ENCODE measurements around the gene MAP3K14. TPM values are rescaled to one million over a fixed set of nuclear protein-coding genes. Genes with fewer than 3 reads are reported as not detected.

MAP3K14 gene
- total RNA-seq, 1 donor from 2014 or later: 11.5 TPM

- Mint-ChIP-seq H3K27ac (ENCODE audit: unreplicated experiment) (no peak overlapping the region), H3K9me3 (no peaks in the 10 kb centered on the region), H3K27me3 (ENCODE audit: low read depth) (no peaks in the 10 kb centered on the region), H3K4me3 (no peak overlapping the region), H3K36me3 (ENCODE audit: low read depth) (peaks cover 6% of the 10 kb centered on the region), H3K4me1 (peaks cover 19% of the 10 kb centered on the region)
- no peak for DNase-seq (ENCODE audit: low read depth, low spot score)
- no peak for TF ChIP-seq CTCF (conservative IDR thresholded peaks at IDR 0.05)
Measured at GRCh38 chr17:45289301-45290268, 27.2 kb downstream of the MAP3K14 start.

- Mint-ChIP-seq H3K27me3 (ENCODE audit: low read depth) (no peaks in the 10 kb centered on the region), H3K36me3 (ENCODE audit: low read depth) (peaks cover 6% of the 10 kb centered on the region), H3K4me3 (no peak overlapping the region), H3K27ac (ENCODE audit: unreplicated experiment) (no peak overlapping the region), H3K4me1 (peaks cover 12% of the 10 kb centered on the region), H3K9me3 (no peaks in the 10 kb centered on the region)
- no peak for DNase-seq (ENCODE audit: low read depth, low spot score)
- no peak for TF ChIP-seq CTCF (conservative IDR thresholded peaks at IDR 0.05)
Measured at GRCh38 chr17:45288825-45289224, 28.0 kb downstream of the MAP3K14 start.

DNA sequence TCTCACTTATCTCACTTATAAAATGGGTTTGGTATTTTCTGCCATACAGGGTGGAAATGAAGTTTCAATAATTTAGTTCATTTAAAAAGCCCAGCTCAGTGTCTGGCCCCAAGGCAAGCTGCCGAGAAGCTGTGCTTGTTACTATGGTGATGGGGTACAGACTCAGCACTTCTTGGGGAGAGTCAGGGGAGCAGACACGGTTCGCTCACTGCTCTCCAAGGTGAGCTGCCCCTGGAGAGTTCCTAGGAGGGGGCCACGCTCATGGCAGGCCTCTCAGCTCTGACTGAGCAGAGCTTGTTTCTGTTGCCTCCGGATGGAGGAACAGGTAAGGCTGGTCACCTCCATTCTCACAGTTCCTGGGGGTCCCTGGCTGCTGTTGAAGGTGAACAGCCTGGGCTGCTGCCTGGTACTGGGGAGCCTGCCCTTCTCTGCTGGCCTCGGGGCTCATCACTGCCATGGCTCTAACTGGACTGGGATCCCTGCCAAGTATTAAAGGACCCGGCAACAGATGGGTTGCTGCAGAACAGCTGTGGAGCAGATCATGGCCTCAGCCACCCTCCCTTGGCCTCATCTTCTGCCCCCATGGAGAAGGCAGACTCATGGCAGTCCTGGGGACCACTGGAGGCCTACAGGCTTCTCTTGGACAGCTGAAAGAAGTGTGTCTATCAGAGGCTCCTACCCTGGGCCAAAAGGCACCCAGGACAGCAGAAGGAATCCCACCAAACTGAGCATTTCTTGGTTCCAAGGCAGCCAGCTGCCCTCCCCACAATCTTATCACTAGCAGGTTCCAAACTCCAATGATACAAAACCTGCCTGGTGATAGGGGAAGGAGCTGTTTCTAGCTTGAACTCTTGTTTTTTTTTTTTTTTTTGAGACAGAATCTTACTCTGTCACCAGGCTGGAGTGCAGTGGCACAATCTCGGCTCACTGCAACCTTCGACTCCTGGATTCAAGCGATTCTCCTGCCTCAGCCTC lies 29.0 kb downstream of the MAP3K14 start:
- no peak for TF ChIP-seq CTCF (conservative IDR thresholded peaks at IDR 0.05)
- Mint-ChIP-seq H3K4me3 (no peak overlapping the region), H3K4me1 (peaks cover 1% of the 10 kb centered on the region), H3K27me3 (ENCODE audit: low read depth) (no peaks in the 10 kb centered on the region), H3K9me3 (no peaks in the 10 kb centered on the region), H3K27ac (ENCODE audit: unreplicated experiment) (peak overlapping the region; percentile 89), H3K36me3 (ENCODE audit: low read depth) (peaks cover 6% of the 10 kb centered on the region)
- DNase-seq (ENCODE audit: low read depth, low spot score): no peak

GRCh38 chr17:45286286-45286685 lies 30.5 kb downstream of the MAP3K14 start:
- no peak for DNase-seq (ENCODE audit: low read depth, low spot score)
- Mint-ChIP-seq H3K27me3 (ENCODE audit: low read depth) (no peaks in the 10 kb centered on the region), H3K27ac (ENCODE audit: unreplicated experiment) (no peak overlapping the region)

More at GRCh38 chr17:45286286-45286685, 30.5 kb downstream of the MAP3K14 start:
- no peak for TF ChIP-seq CTCF (conservative IDR thresholded peaks at IDR 0.05)
- no peaks in the 10 kb centered on the region for H3K4me1 Mint-ChIP-seq
- H3K36me3 Mint-ChIP-seq (ENCODE audit: low read depth): peaks cover 6% of the 10 kb centered on the region
- no peak overlapping the region for H3K4me3 Mint-ChIP-seq
- H3K9me3 Mint-ChIP-seq: no peaks in the 10 kb centered on the region
